ENCODE results near the gene DNAI7. TPM values are rescaled to one million over a fixed set of nuclear protein-coding genes. Genes with fewer than 3 reads are reported as not detected.

DNAI7 gene
- total and polyA plus RNA-seq, 2 of the 8 experiments (the other 6 are each of a cell fraction or from before 2014, with no cell fraction given) = 0.12 to 0.28 TPM

DNA sequence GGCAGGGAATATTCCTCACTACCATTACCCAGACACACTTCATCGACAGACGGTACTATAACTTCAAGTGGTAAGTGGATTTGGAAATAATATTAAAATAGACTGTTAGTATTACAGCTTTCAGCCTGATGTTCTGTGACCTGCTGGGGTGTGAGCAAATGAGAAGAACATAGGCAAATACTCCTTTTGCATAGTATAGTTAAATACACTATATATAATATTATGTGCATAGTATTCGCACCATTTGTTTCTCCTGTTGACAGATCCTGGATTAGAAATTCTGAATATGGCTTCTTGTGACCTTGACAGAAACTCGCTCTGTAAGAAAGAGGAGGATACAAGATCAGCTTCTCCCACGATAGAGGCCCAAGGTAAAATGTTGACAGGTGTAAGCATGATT is 115.6 kb downstream of the DNAI7 start (continued):
- TF ChIP-seq RBBP5 (IDR thresholded peaks at IDR 0.05; ENCODE audit: borderline replicate concordance, low read depth, low read length) (no peak), SP4 (IDR thresholded peaks at IDR 0.05; ENCODE audit: low read length) (no peak), BRCA1 (IDR thresholded peaks at IDR 0.05; ENCODE audit: low read depth, low read length) (no peak), RNF2 (IDR thresholded peaks at IDR 0.05; ENCODE audit: borderline replicate concordance, low read depth, low read length, missing control alignments, poor library complexity, severe bottlenecking) (no peak)
